Measurements from ENCODE around the gene SP2.

Gene SP2

GRCh38 chr17:47884905-47885730 is 10.9 kb upstream of the SP2 start:
- Histone ChIP-seq H3K79me2 (ENCODE audit: insufficient read depth, low read depth) (no peaks in the 10 kb centered on the region), H3K27ac (no peak overlapping the region), H3K27me3 (ENCODE audit: insufficient read depth, low read depth) (peaks cover 32% of the 10 kb centered on the region), H3K36me3 (ENCODE audit: insufficient read depth) (no peaks in the 10 kb centered on the region), H3K9ac (no peak overlapping the region), H2AFZ (ENCODE audit: low read depth) (no peak overlapping the region), H3K4me3 (IDR thresholded peaks at IDR 0.05; ENCODE audit: insufficient read depth, low read depth, low read length) (no peak overlapping the region), H4K20me1 (ENCODE audit: insufficient read depth) (no peaks in the 10 kb centered on the region), H3K4me1 (ENCODE audit: low read depth, poor library complexity, severe bottlenecking) (peaks cover 1% of the 10 kb centered on the region), H3K4me2 (no peak overlapping the region)
- TF ChIP-seq CTCF (conservative IDR thresholded peaks at IDR 0.05; ENCODE audit: low read depth, low read length), result no peak

DNA sequence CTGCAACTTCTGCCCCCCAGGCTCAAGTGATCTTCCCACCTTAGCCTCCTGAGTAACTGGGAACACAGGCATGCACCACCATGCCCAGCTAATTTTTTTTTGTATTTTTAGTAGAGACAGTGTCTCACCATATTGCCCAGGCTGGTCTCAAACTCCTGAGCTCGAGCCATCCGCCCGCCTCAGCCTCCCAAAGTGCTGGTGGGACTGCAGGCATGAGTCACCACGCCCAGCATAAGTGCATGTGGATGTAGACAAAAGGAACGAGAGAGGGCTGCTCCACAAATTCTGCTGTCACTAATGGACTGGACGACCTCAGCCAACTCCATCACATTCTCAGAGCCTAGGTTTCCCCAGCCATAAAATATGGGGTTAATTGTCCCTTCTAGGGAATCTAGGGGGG is 7.7 kb upstream of the SP2 start:
- Histone ChIP-seq H3K27me3 (ENCODE audit: insufficient read depth, low read depth) (peaks cover 7% of the 10 kb centered on the region; the same call in 1 of the 2 replicates), H3K27ac (no peak overlapping the region), H3K36me3 (ENCODE audit: insufficient read depth) (no peaks in the 10 kb centered on the region), H2AFZ (ENCODE audit: low read depth) (no peak overlapping the region), H3K79me2 (ENCODE audit: insufficient read depth, low read depth) (no peaks in the 10 kb centered on the region), H3K4me1 (ENCODE audit: low read depth, poor library complexity, severe bottlenecking) (peaks cover 9% of the 10 kb centered on the region), H3K4me3 (IDR thresholded peaks at IDR 0.05; ENCODE audit: insufficient read depth, low read depth, low read length) (no peak overlapping the region), H4K20me1 (ENCODE audit: insufficient read depth) (no peaks in the 10 kb centered on the region), H3K9ac (no peak overlapping the region), H3K4me2 (no peak overlapping the region)
- no peak for TF ChIP-seq CTCF (conservative IDR thresholded peaks at IDR 0.05; ENCODE audit: low read depth, low read length)

GRCh38 chr17:47889734-47890529 is 6.1 kb upstream of the SP2 start:
- Histone ChIP-seq H4K20me1 (ENCODE audit: insufficient read depth) (no peaks in the 10 kb centered on the region), H3K4me3 (IDR thresholded peaks at IDR 0.05; ENCODE audit: insufficient read depth, low read depth, low read length) (no peak overlapping the region), H3K9ac (no peak overlapping the region), H3K27me3 (ENCODE audit: insufficient read depth, low read depth) (no peaks in the 10 kb centered on the region), H3K27ac (no peak overlapping the region), H3K4me1 (ENCODE audit: low read depth, poor library complexity, severe bottlenecking) (peaks cover 12% of the 10 kb centered on the region), H2AFZ (ENCODE audit: low read depth) (no peak overlapping the region), H3K36me3 (ENCODE audit: insufficient read depth) (no peaks in the 10 kb centered on the region), H3K4me2 (no peak overlapping the region), H3K79me2 (ENCODE audit: insufficient read depth, low read depth) (no peaks in the 10 kb centered on the region)
- TF ChIP-seq CTCF (conservative IDR thresholded peaks at IDR 0.05; ENCODE audit: low read depth, low read length), result peak; percentile 95

GRCh38 chr17:47891545-47892088 is 4.4 kb upstream of the SP2 start:
- H3K4me3 ChIP-seq (IDR thresholded peaks at IDR 0.05; ENCODE audit: insufficient read depth, low read depth, low read length), result no peak overlapping the region
- no peaks in the 10 kb centered on the region for H3K36me3 ChIP-seq (ENCODE audit: insufficient read depth)
- H3K27me3 ChIP-seq (ENCODE audit: insufficient read depth, low read depth), result no peaks in the 10 kb centered on the region
- H3K27ac ChIP-seq, result no peak overlapping the region
- H3K79me2 ChIP-seq (ENCODE audit: insufficient read depth, low read depth), result peaks cover under 1% of the 10 kb centered on the region; the same call in 1 of the 2 replicates
- H2AFZ ChIP-seq (ENCODE audit: low read depth), result no peak overlapping the region
- no peaks in the 10 kb centered on the region for H4K20me1 ChIP-seq (ENCODE audit: insufficient read depth)
- no peak for TF ChIP-seq CTCF (conservative IDR thresholded peaks at IDR 0.05; ENCODE audit: low read depth, low read length)
- H3K4me1 ChIP-seq (ENCODE audit: low read depth, poor library complexity, severe bottlenecking), result peaks cover 12% of the 10 kb centered on the region
- H3K4me2 ChIP-seq, result no peak overlapping the region
- H3K9ac ChIP-seq, result no peak overlapping the region

Data from KMS-11 (cell line).